Activated T-cell treated with anti-CD3 and anti-CD28 coated beads, Interleukin-2, amount 50 U/mL, for 4 hours (primary cell): ENCODE data around the gene PIP4K2A. TPM values are rescaled to one million over a fixed set of nuclear protein-coding genes. Genes with fewer than 3 reads are reported as not detected.
"Not testable (repeated sequence)": the region's sequence is repeated elsewhere in the genome, so short reads cannot be mapped to it uniquely, and the experiment has no call there.

ENCODE experiments used
- ATAC-seq, 2 donors: fragments of 200-7000 bp; cut with Tn5 transposase; one replicate each; pipeline ENCODE4 v1.10.0; 2021
- DNase-seq: peaks from one replicate; pipeline ENCODE4 v3.0.0-alpha.2; 2020
- H3K27me3 Mint-ChIP-seq: one replicate; pipeline ENCODE4 v1.8.0; 2021; ENCODE audit warnings: low read depth, mixed read lengths
- H3K36me3 Mint-ChIP-seq: one replicate; pipeline ENCODE4 v1.8.0; 2022; ENCODE audit warnings: mixed read lengths; ENCODE audit not compliant: insufficient read depth
- H3K4me1 Mint-ChIP-seq: one replicate; pipeline ENCODE4 v1.8.0; 2021; ENCODE audit warnings: low read depth, mixed read lengths
- H3K4me3 Mint-ChIP-seq: one replicate; pipeline ENCODE4 v1.8.0; 2021; ENCODE audit warnings: mild to moderate bottlenecking, moderate library complexity, mixed read lengths
- H3K9me3 Mint-ChIP-seq: one replicate; pipeline ENCODE4 v1.8.0; 2021; ENCODE audit warnings: mixed read lengths
- total RNA-seq, 3 donors: library from RNA; stranded (reverse); gene quantifications; one replicate each; pipeline ENCODE4 v1.2.1, GENCODE V29; 2021

PIP4K2A gene
- total RNA-seq, result 10 to 100 TPM; 64.3 to 79.2 (median 78.1) TPM

GRCh38 chr10:22714479-22715289 is at the start of gene PIP4K2A:
Gene PIP4K2A, minus strand, starts transcription at chr10:22714578. Its CDS starts 252 bp downstream, at chr10:22714326.
- DNase-seq (peak; percentile 66), ATAC-seq (peak; percentile 83 to 85)
- peak within 1 kb of the TSS; percentile 90 for H3K4me3 Mint-ChIP-seq
- H3K27me3 Mint-ChIP-seq, result no peaks in the 10 kb centered on the region
- H3K36me3 Mint-ChIP-seq, result no peaks in the 10 kb centered on the region
- H3K9me3 Mint-ChIP-seq, result no peaks in the 10 kb centered on the region
- H3K4me1 Mint-ChIP-seq, result peaks cover 29% of the 10 kb centered on the region

GRCh38 chr10:22761569-22762220 is 47.3 kb upstream of the PIP4K2A start:
- Mint-ChIP-seq H3K4me3 (no peak overlapping the region), H3K27me3 (no peaks in the 10 kb centered on the region), H3K9me3 (no peaks in the 10 kb centered on the region), H3K4me1 (no peaks in the 10 kb centered on the region), H3K36me3 (no peaks in the 10 kb centered on the region)
- no peak for ATAC-seq
- DNase-seq, result no peak

GRCh38 chr10:22760025-22760424 is 45.6 kb upstream of the PIP4K2A start:
- no peaks in the 10 kb centered on the region for H3K36me3 Mint-ChIP-seq
- DNase-seq, result no peak

GRCh38 chr10:22758867-22759266 is 44.5 kb upstream of the PIP4K2A start:
- no peak overlapping the region for H3K4me3 Mint-ChIP-seq
- no peak for ATAC-seq

More at GRCh38 chr10:22760025-22760424, 45.6 kb upstream of the PIP4K2A start:
- H3K4me1 Mint-ChIP-seq, result no peaks in the 10 kb centered on the region
- no peaks in the 10 kb centered on the region for H3K9me3 Mint-ChIP-seq
- no peak overlapping the region for H3K4me3 Mint-ChIP-seq
- no peaks in the 10 kb centered on the region for H3K27me3 Mint-ChIP-seq
- no peak for ATAC-seq

GRCh38 chr10:22754296-22754695 is 39.9 kb upstream of the PIP4K2A start:
- Mint-ChIP-seq H3K4me3 (no peak overlapping the region), H3K9me3 (no peaks in the 10 kb centered on the region), H3K27me3 (no peaks in the 10 kb centered on the region), H3K4me1 (peaks cover 3% of the 10 kb centered on the region), H3K36me3 (no peaks in the 10 kb centered on the region)
- DNase-seq, result no peak
- no peak for ATAC-seq

More at GRCh38 chr10:22758867-22759266, 44.5 kb upstream of the PIP4K2A start:
- H3K27me3 Mint-ChIP-seq, result no peaks in the 10 kb centered on the region
- no peak for DNase-seq
- H3K4me1 Mint-ChIP-seq, result no peaks in the 10 kb centered on the region
- H3K36me3 Mint-ChIP-seq, result no peaks in the 10 kb centered on the region
- H3K9me3 Mint-ChIP-seq, result no peaks in the 10 kb centered on the region

- DNase-seq (no peak), ATAC-seq (no peak)
- Mint-ChIP-seq H3K9me3 (no peaks in the 10 kb centered on the region), H3K4me1 (peaks cover 3% of the 10 kb centered on the region), H3K4me3 (no peak overlapping the region), H3K27me3 (no peaks in the 10 kb centered on the region), H3K36me3 (no peaks in the 10 kb centered on the region)
Measured at GRCh38 chr10:22753786-22754185, 39.4 kb upstream of the PIP4K2A start.

GRCh38 chr10:22752272-22752889 is 38.0 kb upstream of the PIP4K2A start:
- ATAC-seq, result no peak
- H3K9me3 Mint-ChIP-seq, result no peaks in the 10 kb centered on the region

GRCh38 chr10:22750131-22750530 is 35.8 kb upstream of the PIP4K2A start:
- Mint-ChIP-seq H3K4me1 (peaks cover 3% of the 10 kb centered on the region), H3K36me3 (no peaks in the 10 kb centered on the region), H3K9me3 (no peaks in the 10 kb centered on the region), H3K27me3 (no peaks in the 10 kb centered on the region), H3K4me3 (no peak overlapping the region)
- DNase-seq, result no peak
- no peak for ATAC-seq

More at GRCh38 chr10:22752272-22752889, 38.0 kb upstream of the PIP4K2A start:
- no peak for DNase-seq
- peaks cover 3% of the 10 kb centered on the region for H3K4me1 Mint-ChIP-seq
- H3K36me3 Mint-ChIP-seq, result no peaks in the 10 kb centered on the region
- H3K27me3 Mint-ChIP-seq, result no peaks in the 10 kb centered on the region
- H3K4me3 Mint-ChIP-seq, result no peak overlapping the region

- H3K4me1 Mint-ChIP-seq, DNase-seq, H3K4me3 Mint-ChIP-seq, H3K27me3 Mint-ChIP-seq, ATAC-seq, H3K9me3 Mint-ChIP-seq, H3K36me3 Mint-ChIP-seq: not testable (repeated sequence)
Measured at GRCh38 chr10:22744858-22745257, 30.5 kb upstream of the PIP4K2A start.

- Mint-ChIP-seq H3K36me3 (no peaks in the 10 kb centered on the region), H3K4me1 (peaks cover 4% of the 10 kb centered on the region), H3K9me3 (peaks cover 6% of the 10 kb centered on the region), H3K27me3 (no peaks in the 10 kb centered on the region), H3K4me3 (no peak overlapping the region)
- ATAC-seq (no peak), DNase-seq (no peak)
Measured at GRCh38 chr10:22742678-22743077, 28.3 kb upstream of the PIP4K2A start.

GRCh38 chr10:22741631-22742030 is 27.3 kb upstream of the PIP4K2A start:
- H3K36me3 Mint-ChIP-seq, H3K27me3 Mint-ChIP-seq, H3K9me3 Mint-ChIP-seq, H3K4me1 Mint-ChIP-seq, DNase-seq, ATAC-seq, H3K4me3 Mint-ChIP-seq: not testable (repeated sequence)

GRCh38 chr10:22740180-22740579 is 25.8 kb upstream of the PIP4K2A start:
- no peak for ATAC-seq
- DNase-seq, result no peak
- H3K9me3 Mint-ChIP-seq, result peaks cover 6% of the 10 kb centered on the region
- no peak overlapping the region for H3K4me3 Mint-ChIP-seq
- no peaks in the 10 kb centered on the region for H3K27me3 Mint-ChIP-seq
- peaks cover 4% of the 10 kb centered on the region for H3K4me1 Mint-ChIP-seq
- H3K36me3 Mint-ChIP-seq, result no peaks in the 10 kb centered on the region

- Mint-ChIP-seq H3K4me1 (peaks cover under 1% of the 10 kb centered on the region), H3K9me3 (peaks cover under 1% of the 10 kb centered on the region), H3K4me3 (no peak overlapping the region), H3K27me3 (no peaks in the 10 kb centered on the region), H3K36me3 (no peaks in the 10 kb centered on the region)
- DNase-seq, result no peak
- no peak for ATAC-seq
Measured at GRCh38 chr10:22737587-22737986, 23.2 kb upstream of the PIP4K2A start.

- Mint-ChIP-seq H3K36me3 (no peaks in the 10 kb centered on the region), H3K27me3 (no peaks in the 10 kb centered on the region), H3K4me1 (no peaks in the 10 kb centered on the region), H3K9me3 (no peaks in the 10 kb centered on the region), H3K4me3 (no peak overlapping the region)
- no peak for ATAC-seq
- DNase-seq, result no peak
Measured at GRCh38 chr10:22736134-22736533, 21.8 kb upstream of the PIP4K2A start.
